ENCODE data around the gene MYH4. TPM values are rescaled to one million over a fixed set of nuclear protein-coding genes. Genes with fewer than 3 reads are reported as not detected.
A peak's percentile ranks its signal among the peaks of the same experiment; 100 is the strongest.

Gene MYH4
- polyA plus RNA-seq = not detected

DNA sequence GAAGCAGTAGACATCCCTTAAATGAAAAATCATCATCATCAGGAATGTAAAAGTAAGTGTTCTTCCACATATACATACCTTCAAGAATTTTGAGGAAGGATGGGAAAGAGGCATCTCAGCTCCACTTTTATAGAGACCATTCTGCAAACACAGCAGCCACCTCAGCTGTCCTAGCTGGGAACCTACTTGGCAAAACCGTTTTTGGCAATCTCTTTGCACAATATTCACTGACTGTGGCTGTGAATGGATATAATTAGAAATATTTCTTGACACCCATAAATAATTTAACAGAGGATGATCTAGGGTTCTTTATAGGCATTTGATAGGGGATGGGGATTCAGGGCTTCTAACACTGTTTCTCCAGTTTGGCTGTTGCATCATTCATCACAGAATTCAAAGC, at the start of gene MYH4:
MYH4 (minus strand) TSS at position 101 of the 400 bp plus-strand sequence. CDS start 2,814 bp downstream, outside the sequence.
- no peaks in the 10 kb centered on the region for H3K36me3 Mint-ChIP-seq
- no peaks in the 10 kb centered on the region for H3K4me1 Mint-ChIP-seq
- H3K9me3 Mint-ChIP-seq = peaks cover 0 to 10% (median 0%) of the 10 kb centered on the region in 3 donors
- H3K27me3 Mint-ChIP-seq = no peaks in the 10 kb centered on the region
- H3K27ac Mint-ChIP-seq = no peak within 1 kb of the TSS
- H3K4me3 Mint-ChIP-seq = no peak within 1 kb of the TSS

DNA sequence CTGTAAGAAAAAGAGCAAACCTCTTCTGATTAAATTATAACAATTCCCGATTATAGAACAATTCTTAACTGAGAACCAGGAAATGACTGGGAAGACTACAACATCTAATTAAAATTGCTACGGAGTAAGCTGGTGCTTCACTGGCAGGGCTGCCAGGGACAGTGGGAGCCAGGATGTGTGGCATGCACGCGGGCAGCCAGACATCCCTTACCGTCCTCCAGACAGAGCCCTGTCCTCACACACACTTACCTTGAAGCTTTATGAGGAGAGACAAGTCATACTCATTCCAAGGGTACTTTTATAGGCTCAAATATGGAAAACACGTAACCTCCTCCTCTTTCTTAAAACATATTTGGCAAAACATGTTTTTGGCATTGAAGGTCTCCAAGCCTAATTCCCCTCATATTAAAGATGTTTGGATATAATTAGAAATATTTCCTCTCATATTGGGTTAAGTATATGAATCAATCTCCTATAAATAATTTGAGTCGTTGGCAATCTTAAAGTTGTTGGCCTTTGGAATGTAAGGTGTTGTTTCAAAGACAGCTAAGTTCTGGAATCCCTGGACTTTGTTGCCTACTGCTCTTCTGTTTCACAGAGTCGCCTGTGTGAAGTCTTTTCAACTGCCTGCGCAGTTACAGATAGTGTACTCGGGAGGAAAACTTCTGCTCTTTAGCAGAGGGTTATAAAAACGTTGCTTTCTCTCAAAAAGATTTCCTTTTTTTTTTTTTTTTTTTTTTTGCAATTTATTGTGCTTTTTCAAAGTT, 49.1 kb upstream of the MYH4 start, which contains the start of gene MYH1:
MYH1 (minus strand) TSS at position 272 of the 767 bp plus-strand sequence. CDS start 1,900 bp downstream, outside the sequence.
- no peaks in the 10 kb centered on the region for H3K36me3 Mint-ChIP-seq
- H3K27ac Mint-ChIP-seq = no peak within 1 kb of the TSS
- H3K4me3 Mint-ChIP-seq = no peak within 1 kb of the TSS
- peaks cover 0 to 5% (median 0%) of the 10 kb centered on the region in 3 donors for H3K9me3 Mint-ChIP-seq
- peaks cover 0 to 2% (median 0%) of the 10 kb centered on the region in 3 donors for H3K4me1 Mint-ChIP-seq
- peaks cover 2% of the 10 kb centered on the region for H3K27me3 Mint-ChIP-seq

DNA sequence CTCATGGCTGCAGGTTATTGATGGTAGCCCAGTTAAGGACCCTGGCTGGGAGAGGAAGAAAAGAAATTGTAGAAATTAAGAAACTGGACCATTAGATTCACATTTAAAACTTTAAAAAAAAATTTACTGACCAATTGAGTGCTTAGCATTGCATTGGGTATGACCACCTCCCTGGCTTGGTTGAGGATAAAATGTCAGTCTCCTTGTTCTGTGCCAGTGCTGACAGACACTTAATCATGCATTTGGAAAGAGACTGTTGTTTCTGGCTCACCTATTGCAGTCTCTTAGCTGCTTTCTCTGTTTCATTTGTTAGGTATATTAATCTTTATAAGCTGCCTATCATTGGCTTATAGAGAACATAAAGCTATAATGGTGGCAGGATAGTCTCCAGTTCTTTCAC, 47.3 kb upstream of the MYH4 start:
- Mint-ChIP-seq H3K27me3 (peaks cover 2% of the 10 kb centered on the region), H3K9me3 (no peaks in the 10 kb centered on the region), H3K4me3 (no peak overlapping the region), H3K36me3 (no peaks in the 10 kb centered on the region), H3K4me1 (peaks cover 0 to 2% (median 0%) of the 10 kb centered on the region in 3 donors), H3K27ac (no peak overlapping the region)

DNA sequence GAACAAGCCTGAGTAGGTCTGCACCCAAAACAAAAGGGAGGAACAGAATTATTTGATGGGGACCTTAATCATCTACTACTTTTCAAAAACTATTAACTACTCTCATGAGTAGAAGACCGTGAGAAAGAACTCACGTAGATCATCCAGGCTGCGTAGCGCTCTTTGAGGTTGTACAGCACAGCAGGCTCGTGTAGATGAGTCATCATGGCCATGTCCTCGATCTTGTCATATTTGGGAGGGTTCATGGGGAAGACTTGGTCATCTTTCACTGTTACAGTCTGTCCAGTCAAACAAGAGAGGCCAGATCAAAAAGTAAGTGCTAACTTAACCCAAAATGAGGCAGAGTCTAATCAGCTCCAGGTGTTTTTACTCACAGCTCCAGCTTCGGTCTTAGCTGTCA, 46.7 kb upstream of the MYH4 start:
- H3K9me3 Mint-ChIP-seq = no peaks in the 10 kb centered on the region
- no peak overlapping the region for H3K27ac Mint-ChIP-seq
- H3K4me3 Mint-ChIP-seq = no peak overlapping the region
- H3K27me3 Mint-ChIP-seq = peaks cover 2% of the 10 kb centered on the region
- peaks cover 0 to 2% (median 0%) of the 10 kb centered on the region in 3 donors for H3K4me1 Mint-ChIP-seq
- H3K36me3 Mint-ChIP-seq = no peaks in the 10 kb centered on the region

DNA sequence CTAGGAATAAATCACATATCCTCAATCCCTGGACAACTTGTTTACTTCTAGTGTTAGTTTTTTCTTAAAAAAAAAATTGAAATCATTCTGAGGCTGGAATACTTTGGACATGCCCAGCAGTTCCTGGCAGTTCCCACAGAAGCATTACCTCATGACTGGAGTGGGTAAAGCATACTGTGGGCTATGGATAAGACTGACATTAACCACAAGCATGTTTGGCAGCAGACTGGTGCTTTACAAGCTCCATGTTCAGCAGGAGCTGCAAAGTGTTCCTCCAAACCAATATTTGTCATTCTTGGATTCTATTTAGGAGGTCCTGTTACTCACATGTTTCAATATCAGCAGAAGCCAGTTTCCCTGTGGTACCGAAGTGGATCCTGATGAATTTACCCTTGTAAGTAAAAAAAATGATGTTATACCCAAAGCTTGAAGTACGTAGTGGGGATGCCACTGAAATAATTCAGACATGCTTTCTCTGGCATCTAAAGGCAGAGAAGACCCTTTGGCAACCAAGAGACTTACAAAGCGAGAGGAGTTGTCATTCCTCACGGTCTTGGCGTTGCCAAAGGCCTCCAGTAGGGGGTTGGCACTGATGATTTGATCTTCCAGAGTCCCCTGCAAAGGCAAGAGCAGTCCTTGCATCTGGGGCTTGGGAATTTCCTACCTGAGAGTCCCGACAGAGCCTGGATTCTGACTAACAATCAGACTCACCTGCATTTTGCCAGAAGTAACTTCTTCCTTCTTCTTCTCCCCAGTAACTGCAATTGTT, 44.1 kb upstream of the MYH4 start:
- peaks cover 0 to 2% (median 0%) of the 10 kb centered on the region in 3 donors for H3K4me1 Mint-ChIP-seq
- H3K27ac Mint-ChIP-seq = peak overlapping the region in 1 of 3 donors; percentile 28
- H3K36me3 Mint-ChIP-seq = no peaks in the 10 kb centered on the region
- H3K9me3 Mint-ChIP-seq = peaks cover 0 to 3% (median 0%) of the 10 kb centered on the region in 3 donors
- peak overlapping the region in 1 of 4 donors; percentile 1 for H3K4me3 Mint-ChIP-seq
- H3K27me3 Mint-ChIP-seq = peaks cover 2% of the 10 kb centered on the region

DNA sequence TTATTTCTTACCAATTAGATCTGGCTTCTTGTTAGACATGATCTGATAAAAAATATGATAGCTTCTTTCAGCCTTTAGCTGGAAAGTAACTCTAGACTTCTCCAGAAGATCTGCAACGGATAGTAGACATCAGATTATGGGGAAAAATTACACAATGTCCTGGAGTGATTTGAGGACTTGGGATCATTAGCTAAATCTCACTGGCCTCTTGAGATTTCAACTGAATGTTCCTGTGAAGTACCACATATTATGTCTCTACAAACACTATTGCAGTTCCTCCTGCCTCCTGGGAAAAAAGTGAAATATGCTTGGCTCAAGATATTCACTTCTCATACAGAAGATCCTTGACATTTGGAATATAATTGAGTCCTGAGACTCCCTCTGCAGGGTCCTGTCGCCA, 43.5 kb upstream of the MYH4 start:
- no peaks in the 10 kb centered on the region for H3K36me3 Mint-ChIP-seq
- H3K27ac Mint-ChIP-seq = no peak overlapping the region
- H3K4me3 Mint-ChIP-seq = no peak overlapping the region
- peaks cover 0 to 2% (median 0%) of the 10 kb centered on the region in 3 donors for H3K4me1 Mint-ChIP-seq
- peaks cover 0 to 3% (median 0%) of the 10 kb centered on the region in 3 donors for H3K9me3 Mint-ChIP-seq
- peaks cover 2% of the 10 kb centered on the region for H3K27me3 Mint-ChIP-seq

DNA sequence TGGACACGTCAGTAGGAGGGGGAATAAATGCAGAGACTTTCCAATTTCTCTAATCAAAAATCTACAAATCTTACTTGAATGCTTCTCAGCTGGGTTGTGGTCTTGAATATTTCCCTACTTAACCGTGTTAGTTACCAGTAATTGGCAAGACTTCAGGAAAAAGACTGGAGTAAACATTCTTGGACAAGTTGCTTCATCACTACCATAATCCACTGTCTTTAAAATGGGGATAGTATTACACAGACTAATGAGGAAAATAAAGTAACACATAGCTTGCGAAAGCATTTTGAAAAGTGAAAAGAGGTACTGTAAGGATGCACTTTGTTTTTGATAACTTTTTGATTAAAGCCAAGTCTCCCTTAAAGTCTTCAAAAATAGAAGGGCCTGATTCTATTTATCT, 30.6 kb upstream of the MYH4 start:
- Mint-ChIP-seq H3K27ac (no peak overlapping the region), H3K9me3 (peaks cover 0 to 5% (median 0%) of the 10 kb centered on the region in 3 donors), H3K27me3 (peaks cover 5% of the 10 kb centered on the region), H3K4me1 (no peaks in the 10 kb centered on the region), H3K4me3 (no peak overlapping the region), H3K36me3 (no peaks in the 10 kb centered on the region)

DNA sequence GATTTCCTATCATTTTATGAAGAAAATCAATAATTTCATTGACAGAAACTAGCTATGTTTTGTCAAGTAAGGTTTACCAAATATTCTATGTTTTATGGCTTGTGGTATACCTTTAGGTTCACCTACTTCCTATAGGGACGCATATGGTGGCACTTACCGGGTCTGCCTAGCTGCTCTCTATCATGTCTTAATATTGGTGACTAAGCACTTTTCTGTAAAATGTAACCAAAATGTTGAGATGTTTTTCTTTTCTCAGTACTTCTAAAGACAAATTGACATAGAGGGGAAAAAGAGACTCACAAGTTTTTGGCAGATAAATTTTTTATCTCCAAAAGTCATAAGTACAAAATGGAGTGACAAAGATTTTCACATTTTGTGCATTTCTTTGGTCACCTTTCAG, 22.6 kb upstream of the MYH4 start:
- no peaks in the 10 kb centered on the region for H3K4me1 Mint-ChIP-seq
- H3K27me3 Mint-ChIP-seq = peaks cover 5% of the 10 kb centered on the region
- no peak overlapping the region for H3K4me3 Mint-ChIP-seq

DNA sequence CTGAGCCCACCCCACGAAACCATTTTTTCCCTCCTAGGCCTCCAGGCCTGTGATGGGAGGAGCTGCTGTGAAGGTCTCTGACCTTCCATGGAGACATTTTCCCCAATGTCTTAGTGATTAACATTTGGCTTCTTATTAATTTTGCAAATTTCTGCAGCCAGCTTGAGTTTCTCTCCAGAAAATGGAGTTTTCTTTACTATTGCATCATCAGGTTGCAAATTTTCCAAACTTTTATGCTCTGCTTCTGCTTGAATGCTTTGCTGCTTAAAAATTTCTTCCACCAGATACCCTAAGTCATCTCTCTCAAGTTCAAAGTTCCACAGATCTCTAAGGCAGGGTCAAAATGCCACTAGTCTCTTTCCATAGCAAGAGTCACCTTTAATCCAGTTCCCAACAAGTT, 12.9 kb upstream of the MYH4 start:
- Mint-ChIP-seq H3K27ac (no peak overlapping the region), H3K9me3 (peaks cover 18 to 32% (median 31%) of the 10 kb centered on the region in 3 donors), H3K4me1 (no peaks in the 10 kb centered on the region), H3K36me3 (no peaks in the 10 kb centered on the region), H3K4me3 (no peak overlapping the region), H3K27me3 (no peaks in the 10 kb centered on the region)

More for the DNA sequence above, 22.6 kb upstream of the MYH4 start:
- H3K9me3 Mint-ChIP-seq = peaks cover 8 to 28% (median 16%) of the 10 kb centered on the region in 3 donors
- no peak overlapping the region for H3K27ac Mint-ChIP-seq
- peaks cover 1% of the 10 kb centered on the region for H3K36me3 Mint-ChIP-seq

DNA sequence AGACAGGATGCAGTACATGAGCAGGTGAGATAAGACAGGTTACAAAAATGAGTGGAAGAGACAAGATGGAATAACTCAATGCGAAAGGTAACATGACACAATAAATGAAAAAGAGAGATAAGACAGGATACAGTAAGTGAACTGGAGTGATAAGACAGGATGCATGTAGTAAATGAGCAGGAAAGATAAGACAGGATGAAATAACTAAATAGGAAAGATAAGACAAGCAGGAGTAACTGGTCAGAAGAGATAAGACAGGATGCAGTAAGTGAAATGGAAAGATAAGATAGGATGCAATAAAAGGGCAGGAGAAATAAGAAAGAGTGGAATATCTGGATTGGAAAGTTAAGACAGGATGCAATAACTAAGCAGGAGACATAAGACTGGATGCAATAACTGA, 8.3 kb upstream of the MYH4 start:
- no peak overlapping the region for H3K27ac Mint-ChIP-seq
- H3K36me3 Mint-ChIP-seq = no peaks in the 10 kb centered on the region
- no peaks in the 10 kb centered on the region for H3K27me3 Mint-ChIP-seq
- peaks cover 1 to 12% (median 8%) of the 10 kb centered on the region in 3 donors for H3K9me3 Mint-ChIP-seq
- no peaks in the 10 kb centered on the region for H3K4me1 Mint-ChIP-seq
- H3K4me3 Mint-ChIP-seq = no peak overlapping the region

DNA sequence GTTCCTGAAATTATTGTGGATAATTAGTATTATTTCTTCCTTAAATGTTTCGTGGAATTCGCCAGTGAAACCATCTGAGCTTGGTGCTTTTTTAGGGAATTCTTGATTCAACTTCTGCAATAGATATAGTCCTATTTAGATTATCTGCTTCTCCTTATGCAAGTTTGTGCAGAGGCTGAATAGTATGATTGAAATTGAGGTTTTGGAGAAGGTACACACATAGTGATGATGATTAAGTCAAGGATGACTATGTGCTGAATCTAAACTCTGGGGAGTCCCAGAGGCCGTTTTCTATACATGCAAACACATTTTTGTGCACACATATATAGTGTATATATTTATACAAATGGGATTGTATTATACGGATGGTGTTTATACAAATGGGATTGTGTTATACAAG, 5.2 kb upstream of the MYH4 start:
- H3K27me3 Mint-ChIP-seq = no peaks in the 10 kb centered on the region
- H3K27ac Mint-ChIP-seq = no peak overlapping the region
- no peaks in the 10 kb centered on the region for H3K9me3 Mint-ChIP-seq
- H3K36me3 Mint-ChIP-seq = no peaks in the 10 kb centered on the region
- no peaks in the 10 kb centered on the region for H3K4me1 Mint-ChIP-seq
- H3K4me3 Mint-ChIP-seq = no peak overlapping the region

DNA sequence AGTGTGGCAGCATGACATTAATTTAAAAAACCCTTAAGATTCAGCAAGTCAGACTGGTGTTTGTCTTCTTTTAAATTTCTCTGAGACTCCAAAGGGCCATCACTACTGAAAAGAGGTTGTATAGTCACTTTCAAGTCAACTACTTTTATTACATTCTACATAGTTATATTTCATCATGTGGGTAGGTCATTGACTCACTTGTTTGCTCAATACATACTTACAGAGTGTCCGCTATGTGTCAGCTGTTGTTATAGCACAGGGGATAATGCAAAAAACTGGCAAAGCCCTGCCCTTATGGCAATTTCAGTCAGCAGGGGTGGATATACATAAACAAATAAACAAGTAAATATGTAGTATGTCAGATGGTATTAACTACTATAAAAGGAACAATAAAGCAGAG, 2.5 kb upstream of the MYH4 start:
- H3K36me3 Mint-ChIP-seq = no peaks in the 10 kb centered on the region
- H3K4me3 Mint-ChIP-seq = no peak overlapping the region
- no peaks in the 10 kb centered on the region for H3K4me1 Mint-ChIP-seq
- H3K27ac Mint-ChIP-seq = no peak overlapping the region
- no peaks in the 10 kb centered on the region for H3K27me3 Mint-ChIP-seq
- no peaks in the 10 kb centered on the region for H3K9me3 Mint-ChIP-seq

DNA sequence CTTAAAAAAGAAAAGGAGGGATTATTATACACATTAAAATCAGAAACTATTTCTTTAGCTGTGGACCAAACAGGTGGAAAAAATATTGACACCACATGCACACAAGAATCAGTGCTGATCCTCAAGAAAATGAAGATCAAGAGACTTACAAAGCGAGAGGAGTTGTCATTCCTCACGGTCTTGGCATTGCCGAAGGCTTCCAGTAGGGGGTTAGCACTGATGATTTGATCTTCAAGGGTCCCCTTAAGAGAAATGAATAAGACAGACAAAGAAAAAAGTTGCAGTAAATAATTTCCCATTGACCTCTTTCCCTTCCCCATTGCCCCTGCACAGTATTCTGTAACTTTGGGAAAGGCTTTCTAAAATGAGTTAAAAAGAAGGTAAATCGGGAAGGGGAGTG, 6.0 kb downstream of the MYH4 start:
- peaks cover 1% of the 10 kb centered on the region for H3K27me3 Mint-ChIP-seq
- H3K4me1 Mint-ChIP-seq = no peaks in the 10 kb centered on the region
- no peaks in the 10 kb centered on the region for H3K36me3 Mint-ChIP-seq
- H3K9me3 Mint-ChIP-seq = peaks cover 0 to 14% (median 2%) of the 10 kb centered on the region in 3 donors
- no peak overlapping the region for H3K27ac Mint-ChIP-seq
- no peak overlapping the region for H3K4me3 Mint-ChIP-seq

DNA sequence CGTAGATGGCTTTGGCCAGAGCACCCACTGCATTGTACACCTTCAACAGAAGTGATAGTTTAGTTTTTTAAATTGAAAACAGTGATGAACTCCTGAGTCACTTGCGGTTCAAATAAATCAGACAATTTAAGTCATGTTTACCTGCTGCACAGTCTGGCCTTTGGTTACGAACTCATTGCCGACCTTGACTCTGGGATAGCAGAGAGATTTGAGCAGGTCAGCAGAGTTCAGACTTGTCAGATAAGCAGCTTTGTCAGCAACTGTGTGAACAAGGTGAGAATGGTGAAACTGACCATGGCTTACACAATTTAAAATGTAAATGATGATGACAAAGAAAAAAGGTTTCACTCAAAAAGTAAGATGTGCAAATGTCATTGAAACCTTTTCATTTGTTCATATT, 9.3 kb downstream of the MYH4 start:
- Mint-ChIP-seq H3K36me3 (no peaks in the 10 kb centered on the region), H3K9me3 (peaks cover 0 to 8% (median 2%) of the 10 kb centered on the region in 3 donors), H3K4me1 (no peaks in the 10 kb centered on the region), H3K27me3 (peaks cover 4% of the 10 kb centered on the region), H3K27ac (no peak overlapping the region), H3K4me3 (no peak overlapping the region)

DNA sequence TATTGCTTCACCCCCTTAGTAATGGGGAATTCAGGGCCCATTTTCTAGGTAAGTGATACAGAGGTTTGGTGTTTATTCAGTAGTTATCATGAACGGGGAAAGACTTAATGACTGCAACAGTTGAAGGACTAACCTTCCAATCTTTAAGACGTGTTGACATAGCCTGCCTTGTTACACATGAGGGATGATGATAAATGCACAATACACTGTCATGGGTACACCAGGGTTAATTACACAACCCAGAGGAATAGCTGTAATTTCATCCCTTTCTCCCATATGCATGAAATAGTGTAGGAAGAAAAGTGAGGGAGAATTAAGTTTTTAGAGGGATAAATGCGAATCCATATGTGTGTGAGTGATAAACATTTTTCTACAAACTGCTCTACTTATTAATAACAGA, 10.7 kb downstream of the MYH4 start:
- H3K36me3 Mint-ChIP-seq = no peaks in the 10 kb centered on the region
- H3K9me3 Mint-ChIP-seq = peaks cover 0 to 2% (median 2%) of the 10 kb centered on the region in 3 donors
- no peak overlapping the region for H3K4me3 Mint-ChIP-seq
- no peak overlapping the region for H3K27ac Mint-ChIP-seq
- H3K27me3 Mint-ChIP-seq = peaks cover 4% of the 10 kb centered on the region
- no peaks in the 10 kb centered on the region for H3K4me1 Mint-ChIP-seq
